HL-60/S4 (cell line): ENCODE results near the gene HTT-AS.
"Not testable (repeated sequence)": the region's sequence is repeated elsewhere in the genome, so short reads cannot be mapped to it uniquely, and the experiment has no call there.

Experiments used
- in situ Hi-C: fragments of 300-500 bp; cut with MboI; formaldehyde crosslinking; loops from 2 replicates; pipeline ENCODE4 v1.14.3; 2022; ENCODE audit warnings: low sequenced_read_pairs

HTT-AS gene

DNA sequence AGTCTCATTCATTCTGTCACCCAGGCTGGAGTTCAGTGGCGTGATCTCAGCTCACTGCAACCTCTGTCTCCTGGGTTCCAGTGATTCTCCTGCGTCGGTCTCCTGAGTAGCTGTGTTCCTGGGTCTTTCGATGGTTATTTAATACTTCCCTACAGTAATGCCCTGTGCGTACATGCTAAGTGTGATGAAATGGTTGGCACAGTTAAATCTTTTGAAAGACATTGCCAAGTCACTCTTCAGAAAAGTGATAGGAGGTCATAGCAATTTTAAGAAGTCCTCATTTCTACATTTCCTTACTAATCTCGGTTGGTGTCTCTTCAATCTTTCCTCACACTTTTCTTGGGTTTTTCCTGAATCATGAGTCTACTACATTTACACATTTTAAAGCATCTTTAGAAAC, 14.4 kb downstream of the HTT-AS start:
- in situ Hi-C loops: no loop called here

DNA sequence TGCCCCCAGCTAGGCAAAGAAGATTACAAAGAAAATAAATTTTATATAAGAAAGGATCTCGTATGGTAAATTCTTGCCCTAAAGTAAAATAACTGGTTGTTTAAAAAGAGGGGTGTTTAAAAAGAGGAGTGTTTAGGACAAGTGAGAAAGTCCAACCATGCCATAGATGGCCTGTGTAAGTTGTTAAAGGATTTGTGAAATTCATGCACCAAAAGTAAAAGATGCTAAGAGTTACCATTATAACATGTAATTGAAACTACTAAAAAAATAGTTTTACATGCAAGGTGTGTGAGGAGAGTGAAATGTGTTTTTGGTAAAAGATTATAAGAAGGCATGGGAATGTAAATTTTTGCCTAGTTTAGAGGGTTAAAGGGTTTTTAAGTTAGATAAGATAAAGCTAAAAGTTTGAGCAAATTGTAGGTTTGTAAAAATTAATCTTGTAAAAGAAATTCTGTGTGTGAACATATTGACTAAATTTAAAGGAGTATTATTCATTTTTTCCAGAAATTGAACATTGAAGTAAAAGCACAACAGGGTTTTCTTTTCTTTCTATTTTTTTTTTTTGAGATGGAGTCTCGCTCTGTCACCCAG, 20.1 kb downstream of the HTT-AS start:
- in situ Hi-C loops: no loop called here

DNA sequence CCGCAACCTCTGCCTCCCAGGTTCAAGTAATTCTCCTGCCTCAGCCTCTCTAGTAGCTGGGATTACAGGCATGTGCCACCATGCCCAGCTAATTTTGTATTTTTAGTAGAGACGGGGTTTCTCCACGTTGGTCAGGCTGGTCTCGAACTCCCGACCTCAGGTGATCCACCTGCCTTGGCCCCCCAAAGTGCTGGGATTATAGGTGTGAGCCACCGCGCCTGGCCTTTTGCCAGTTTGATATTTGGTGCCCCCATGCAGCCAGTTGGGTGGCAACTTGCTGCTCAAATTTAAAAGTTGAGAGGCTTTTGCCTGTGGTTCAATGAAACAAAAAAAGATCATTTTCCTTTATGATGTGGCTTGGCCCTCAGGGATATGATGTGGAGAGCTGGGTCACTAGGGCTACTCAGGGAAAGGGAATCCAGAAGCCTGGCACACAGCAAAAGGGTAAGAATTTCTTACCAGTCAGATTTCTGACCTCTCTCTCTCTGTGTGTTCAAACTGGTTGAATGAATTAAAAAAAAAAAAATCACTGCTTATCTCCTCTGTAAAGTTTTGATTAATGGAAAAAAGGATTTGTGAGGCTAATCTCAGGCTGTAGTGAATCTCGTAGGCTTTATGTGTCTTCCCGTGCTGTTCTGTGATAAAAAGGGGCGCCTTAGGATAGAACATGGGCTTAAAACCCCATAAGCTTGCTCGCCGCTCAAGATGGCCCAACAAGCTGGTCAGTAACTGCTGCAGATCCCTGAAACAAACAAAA, 23.0 kb downstream of the HTT-AS start:
- in situ Hi-C loops: not testable (repeated sequence)

DNA sequence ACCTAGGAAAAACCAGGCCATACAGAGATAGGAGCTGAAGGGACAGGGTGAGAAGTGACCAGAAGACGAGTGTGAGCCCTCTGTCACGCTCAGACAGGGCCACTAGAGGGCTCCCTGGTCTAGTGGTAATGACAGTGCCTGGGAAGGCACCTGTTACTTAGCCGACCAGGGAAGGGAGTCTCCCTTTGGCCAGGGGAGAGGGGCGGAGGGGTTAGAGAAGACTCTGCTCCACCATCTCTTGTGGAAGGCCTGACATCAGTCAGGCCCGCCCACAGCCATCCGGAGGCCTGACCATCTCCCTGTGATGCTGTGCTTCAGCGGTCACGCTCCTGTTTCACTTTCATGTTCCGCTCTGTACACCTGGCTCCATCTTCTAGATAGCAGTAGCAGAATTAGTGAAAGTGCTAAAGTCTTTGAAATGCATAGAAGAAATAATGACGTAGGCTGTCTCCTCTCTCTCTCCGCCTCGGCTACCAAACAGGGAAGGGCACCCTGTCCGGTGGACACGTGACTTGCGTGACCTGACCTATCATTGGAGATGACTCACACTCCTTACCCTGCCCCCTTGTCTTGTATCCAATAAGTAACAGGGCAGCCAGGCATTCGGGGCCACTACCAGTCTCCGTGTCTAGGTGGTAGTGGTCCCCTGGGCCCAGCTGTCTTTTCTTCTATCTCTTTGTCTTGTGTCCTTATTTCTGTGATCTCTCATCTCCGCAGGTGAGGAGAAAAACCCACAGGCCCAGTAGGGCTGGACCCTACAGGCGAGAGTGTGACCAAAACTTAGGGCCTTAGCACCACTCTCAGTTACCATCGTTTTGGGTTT, 26.7 kb downstream of the HTT-AS start:
- in situ Hi-C loops: no loop called here

DNA sequence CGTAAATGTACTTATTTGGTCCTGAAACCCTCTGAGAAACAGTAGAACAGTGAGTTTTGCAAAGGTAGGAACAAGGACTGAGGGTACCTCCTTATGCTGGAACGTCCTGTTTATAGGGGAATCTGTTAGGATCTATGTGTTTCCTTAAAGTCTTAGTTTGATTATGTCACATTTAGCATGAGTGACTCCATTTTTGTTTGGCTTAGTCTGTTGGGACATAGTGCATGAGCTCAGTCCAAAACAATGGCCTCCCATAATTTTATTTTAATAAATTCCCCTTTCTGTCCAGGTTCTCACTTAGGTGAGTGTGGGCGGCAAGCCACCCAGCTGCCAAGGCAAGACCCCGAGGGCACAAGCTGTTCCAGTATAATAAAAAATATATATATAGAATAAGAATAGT, 27.7 kb downstream of the HTT-AS start:
- in situ Hi-C loops: no loop called here

DNA sequence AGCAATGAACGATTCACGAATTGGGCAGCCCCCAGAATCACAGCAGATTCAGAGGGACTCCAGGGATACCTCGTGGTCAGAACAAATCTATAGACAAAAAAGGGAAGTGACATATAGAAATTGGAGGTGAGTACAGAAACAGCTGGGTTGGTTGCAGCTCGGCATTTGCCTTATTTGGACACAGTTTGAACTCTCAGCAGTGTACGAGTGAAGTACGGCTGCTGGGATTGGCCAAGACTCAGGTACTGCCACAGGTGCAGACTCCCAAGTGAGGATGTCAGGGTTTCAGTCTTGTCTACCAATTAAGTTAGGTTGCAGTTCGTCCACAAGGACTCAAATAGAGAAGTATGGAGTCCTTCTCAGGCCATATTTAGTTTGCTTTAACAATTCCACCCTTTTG, 28.2 kb downstream of the HTT-AS start:
- in situ Hi-C loops: no loop called here

DNA sequence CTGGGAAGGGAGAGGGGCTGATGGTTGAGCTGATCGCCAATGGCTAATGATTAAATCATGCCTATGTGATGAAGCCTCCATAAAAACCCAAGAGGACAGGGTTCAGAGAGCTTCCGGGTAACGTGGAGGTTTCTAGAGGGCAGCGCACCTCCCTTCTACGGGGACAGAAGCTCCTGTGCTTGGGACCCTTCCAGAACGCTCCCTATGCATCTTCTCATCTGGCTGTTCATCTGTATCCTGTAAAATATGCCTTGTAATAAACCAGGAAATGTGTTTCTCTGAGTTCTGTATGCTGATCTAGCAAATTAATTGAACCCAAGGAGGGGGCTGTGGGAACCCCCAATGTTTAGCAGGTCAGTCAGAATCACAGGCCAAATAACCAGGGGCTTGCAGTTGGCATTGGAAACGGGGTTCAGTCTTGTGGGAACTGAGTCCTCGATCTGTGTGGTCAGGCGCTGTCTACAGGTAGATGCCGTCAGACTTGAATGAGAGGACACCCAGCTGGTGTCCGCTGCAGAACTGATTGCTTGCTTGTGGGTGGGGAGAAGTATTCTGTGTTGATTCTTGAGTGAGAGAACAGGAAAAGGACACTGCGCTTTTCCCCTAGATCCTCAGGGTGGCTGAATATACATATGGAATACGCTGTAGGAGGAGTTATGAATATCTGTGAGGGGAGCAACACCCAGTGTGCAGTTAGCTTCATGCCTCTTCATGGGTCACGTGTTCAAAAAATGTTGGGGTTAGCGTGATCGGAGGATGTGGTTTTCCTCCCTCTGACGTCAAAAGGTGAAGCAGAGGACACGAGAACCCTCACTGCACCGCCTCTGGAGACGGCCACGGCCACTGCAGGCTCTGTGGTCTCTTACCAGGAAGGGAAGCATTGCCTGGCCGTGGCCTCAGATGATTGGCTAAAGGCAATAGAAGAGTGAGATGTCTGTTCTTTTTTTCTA, 29.2 kb downstream of the HTT-AS start:
- in situ Hi-C loops: no loop called here

DNA sequence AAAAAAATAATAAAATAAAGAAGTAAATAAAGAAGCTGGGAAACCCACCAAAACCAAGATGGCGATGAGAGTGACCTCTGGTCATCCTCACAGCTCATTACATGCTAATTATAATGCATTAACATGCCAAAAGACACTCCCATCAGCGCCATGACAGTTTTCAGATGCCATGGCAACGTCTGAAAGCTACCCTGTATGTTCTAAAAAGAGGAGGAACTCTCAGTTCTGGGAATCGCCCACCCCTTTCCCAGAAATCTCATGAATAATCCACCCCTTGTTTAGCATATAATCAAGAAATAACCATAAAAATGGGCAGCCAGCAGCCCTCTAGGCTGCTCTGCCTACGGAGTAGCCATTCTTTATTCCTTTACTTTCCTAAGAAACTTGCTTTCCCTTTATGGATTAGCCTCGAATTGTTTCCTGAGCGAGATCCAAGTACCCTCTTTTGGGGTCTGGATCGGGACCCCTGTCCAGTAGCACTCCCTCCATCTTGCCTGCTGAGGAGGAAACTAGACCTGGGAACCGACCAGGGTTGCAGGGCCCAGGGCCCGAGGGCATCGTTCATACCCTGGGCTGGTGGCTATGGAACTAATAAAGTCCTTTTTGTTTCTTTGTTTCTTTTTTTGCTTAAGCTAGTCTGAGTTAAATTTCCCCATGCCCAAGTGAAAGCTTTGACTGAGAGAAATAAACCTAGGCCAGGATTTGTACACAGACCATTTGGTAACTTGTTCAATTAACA, 30.9 kb downstream of the HTT-AS start:
- in situ Hi-C loops: no loop called here

DNA sequence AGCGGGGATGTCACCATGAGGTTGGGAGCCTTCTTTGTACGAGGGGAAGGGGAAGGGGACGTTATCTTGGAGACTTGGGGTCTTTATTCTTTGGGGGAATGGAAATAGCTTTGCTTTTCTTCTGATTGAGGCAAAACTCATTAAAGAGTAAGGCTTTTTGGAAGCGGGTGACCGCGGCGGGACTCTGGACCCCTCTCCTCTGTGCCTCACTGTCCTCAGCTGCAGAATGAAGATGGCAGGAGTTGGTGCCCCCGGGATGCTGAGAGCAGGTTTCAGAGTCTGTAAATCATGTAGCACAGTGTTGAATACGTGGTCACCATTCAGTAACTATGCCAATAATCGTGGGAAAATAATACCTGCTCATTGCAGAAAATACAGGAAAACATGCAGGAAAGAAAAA, 32.1 kb downstream of the HTT-AS start:
- in situ Hi-C loops: no loop called here

DNA sequence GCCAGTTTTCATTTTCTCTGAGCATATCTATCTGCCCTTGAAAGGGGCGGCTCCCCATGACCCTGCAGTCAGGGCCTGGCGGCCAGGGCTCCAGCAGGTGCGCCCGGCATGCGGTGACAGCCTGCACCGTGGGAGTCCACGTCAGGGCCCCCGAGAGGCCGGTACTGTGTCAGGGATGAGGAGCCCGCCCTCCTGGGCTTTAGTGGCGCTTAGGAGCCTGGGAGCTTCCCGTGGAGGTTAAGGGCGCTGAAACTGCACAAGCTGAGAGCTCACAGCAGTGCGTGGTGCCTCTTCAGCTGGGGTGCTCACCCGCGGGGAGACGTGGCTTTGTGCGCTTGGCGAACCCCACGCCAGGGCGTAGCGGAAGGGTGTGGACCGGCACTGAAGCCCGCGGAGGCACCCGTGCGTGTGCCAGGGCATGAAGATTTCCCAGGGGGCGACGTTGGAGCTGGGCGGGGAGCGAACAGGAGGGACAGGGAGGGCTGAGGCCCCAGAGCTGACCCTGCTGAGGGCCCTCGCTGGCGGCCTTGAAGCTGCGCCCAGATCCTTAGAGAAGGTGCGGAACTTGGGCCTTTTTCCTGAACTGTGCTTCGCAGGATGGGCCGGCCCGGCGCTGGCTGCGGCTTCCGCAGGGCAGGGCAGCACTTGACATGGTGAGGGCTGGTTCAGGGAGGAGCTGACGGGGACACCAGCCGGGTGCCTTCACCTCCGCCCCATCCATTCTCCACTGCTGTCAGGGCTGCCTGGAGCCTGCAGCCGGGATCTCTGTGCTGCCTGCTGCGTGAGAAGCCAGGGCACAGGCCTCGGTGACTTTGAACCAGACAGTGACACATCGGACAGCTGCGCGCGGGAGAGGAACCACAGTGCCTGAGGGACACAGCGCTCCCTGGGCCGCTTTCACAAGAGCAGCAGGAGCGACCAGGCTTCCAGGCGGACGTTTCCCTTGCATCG, 32.9 kb downstream of the HTT-AS start:
- in situ Hi-C loops: no loop called here

DNA sequence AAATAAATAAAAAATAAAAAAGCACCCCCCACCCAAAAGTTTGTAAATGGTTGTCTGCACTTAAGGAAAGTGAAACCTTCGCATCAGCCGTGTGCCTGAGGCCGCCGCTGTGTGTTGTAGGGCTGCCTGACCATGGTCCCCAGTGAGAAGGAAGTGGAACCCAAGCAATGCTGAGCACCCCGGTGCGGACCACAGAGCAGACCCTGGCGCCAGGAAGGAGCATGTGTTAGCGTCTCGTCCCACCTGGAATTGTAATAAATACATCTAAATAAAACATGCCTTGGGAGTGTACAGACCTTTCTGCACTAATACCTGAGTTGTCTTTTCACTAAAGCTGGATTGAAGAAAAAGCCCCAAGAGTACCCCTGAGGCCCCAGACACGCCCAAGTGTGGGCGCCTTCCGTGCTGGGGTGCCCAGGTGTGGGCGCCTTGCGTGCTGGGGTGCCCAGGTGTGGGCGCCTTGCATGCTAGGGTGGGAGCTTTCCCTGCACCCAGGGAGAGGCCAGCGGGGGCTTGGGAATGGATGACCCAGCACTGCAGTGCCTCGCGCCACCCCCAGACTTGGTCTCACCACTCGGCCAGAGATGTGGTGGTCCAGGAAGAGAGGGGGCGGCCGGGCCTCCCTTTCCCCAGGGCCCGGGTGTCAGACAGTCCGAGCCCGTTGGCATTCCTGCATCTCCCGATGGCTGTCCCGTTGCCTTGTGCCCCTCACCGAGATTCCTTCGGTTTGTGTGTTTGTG, 33.7 kb downstream of the HTT-AS start:
- in situ Hi-C loops: no loop called here

DNA sequence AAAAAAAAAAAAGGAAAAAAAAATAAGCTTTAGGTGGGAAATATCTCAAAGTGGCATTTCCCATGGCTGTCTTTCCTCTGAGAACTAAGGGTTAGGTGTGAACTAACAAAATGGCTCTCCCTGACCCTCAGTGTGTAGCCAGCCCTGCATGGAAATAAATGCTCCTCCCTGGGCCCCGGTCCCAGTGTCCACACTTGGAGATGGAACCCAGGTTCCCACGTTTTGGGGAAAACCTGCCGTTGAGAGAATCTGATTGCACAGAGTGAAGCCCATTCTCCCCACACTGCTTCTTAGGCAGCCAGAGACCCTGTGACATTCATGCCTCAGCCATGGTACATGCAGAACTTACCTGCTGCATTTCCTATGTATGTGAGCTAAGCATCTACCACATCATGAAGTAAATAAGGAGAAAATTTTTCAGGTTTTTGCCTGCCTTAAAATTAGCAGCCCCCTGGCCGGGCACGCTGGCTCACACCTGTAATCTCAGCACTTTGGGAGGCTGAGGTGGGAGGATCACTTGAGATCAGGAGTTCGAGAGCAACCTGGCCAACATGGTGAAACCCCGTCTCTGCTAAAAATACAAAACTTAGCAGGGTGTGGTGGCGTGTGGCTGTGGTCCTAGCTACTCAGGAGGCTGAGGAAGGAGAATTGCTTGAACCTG, 34.5 kb downstream of the HTT-AS start:
- in situ Hi-C loops: no loop called here

DNA sequence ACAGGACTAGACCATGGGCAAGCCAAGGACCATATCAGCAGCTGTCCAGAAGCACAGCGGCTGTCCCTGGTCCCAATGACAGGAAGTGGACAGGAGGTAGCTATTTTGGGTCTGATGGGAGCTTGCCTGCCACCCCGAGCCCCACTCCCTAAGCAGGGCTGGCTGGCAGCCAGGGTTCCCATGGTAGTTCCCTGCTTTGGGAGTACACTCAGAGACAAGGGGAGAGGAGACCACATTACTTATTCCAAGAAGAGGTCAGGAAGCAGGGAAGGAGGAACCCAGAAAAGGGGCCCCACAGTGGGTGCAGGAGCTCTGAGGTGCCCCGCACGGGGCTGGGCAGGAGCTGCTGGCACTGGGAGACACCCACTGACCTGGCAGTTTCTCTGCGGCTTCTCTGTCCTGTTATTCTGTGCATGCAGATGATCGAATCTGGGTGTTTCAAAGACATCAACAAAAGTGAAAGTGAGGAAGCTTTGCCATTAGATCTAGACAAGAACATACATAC, 36.3 kb downstream of the HTT-AS start:
- in situ Hi-C loops: no loop called here

DNA sequence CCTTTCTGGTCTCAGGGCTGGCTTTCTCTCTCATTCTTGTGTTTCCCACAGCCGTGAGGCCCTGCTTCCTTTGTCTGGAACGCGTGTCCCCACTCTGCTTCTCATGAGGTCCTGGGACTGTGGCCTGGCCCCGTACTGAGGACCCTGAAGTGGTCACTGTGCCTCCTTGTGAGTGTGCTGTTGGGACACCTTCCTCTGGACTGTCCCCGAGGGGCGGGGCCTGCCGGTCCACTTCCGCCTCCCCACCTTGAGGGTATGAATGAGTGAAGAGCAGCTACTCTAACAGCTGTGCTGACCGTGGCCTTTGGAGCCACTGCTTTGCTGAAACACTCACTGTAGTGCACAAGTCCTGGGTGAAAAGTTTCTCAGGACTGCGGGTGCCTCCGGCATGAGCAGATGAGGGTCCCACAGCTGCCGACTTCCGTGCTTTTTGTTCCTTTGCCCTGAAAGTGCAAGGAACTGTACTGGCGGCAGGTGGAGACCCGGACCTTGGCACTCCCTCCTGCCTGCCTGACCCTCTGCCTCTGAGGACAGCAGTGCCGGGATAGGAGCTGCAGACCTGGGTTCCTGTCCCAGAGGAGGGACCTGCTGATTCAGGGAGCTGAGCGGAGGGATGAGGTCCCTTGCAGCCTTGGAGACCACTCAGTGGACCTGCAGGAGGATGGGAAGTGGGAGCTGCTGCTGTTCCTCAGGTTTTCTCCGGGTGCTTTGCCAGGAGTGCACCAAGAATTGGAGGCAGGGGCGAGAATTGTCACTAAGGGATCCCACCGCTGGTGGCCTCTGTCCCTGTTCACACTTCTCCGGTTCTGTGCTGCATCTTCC, 38.0 kb downstream of the HTT-AS start:
- in situ Hi-C loops: no loop called here

DNA sequence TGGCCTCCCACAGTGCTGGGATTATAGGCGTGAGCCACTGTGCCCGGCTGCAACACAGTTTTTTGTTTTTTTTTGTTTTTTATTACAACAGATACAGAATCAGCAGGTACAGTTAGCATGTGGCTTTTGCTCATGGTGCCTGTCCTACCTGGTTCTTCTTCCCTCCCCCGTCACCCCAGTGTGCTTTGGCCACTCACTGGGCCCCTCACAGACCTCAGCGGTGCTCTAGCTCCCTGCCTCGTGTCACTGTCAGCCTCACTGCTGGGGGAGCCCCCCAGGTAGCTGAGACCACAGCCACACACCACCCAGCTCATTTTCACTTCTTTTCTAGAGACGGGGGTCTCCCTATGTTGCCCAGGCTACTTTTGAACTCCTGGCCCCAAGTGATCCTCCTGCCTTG, 38.7 kb downstream of the HTT-AS start:
- in situ Hi-C loops: no loop called here

DNA sequence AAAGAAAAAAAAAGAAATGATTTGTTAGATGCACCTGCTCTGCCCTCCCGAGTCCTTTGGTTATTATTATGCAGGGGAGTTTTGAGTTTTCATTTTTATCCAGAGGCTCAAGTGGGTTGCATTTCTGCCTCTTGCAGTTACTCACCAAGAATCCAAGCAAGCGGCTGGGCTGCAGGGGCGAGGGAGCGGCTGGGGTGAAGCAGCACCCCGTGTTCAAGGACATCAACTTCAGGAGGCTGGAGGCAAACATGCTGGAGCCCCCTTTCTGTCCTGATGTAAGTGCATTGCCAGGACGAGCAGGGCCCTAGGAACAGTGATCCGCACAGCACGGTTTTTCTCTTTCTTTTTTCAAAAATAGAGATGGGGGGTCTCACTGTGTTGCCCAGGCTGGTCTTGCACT, 39.1 kb downstream of the HTT-AS start:
- in situ Hi-C loops: no loop called here

DNA sequence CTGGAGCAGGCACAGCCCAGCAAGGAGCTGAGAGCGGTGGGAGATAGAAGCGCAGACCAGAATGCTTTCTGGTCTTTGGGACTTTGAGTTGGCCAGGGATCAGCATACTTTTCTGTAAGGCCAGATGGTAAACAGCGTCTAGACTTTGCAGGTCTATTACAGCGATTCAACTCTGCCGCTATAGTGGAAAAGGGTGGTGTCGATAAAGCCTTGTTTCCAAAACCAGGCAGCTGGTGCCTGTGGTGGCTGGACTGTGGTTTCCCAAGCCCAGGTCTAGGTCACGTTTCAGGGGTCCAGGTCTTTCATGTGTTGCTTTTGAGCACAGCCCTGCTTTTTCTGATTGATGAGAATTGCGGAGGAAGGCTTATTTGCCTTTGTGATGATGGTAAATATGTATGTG, 40.1 kb downstream of the HTT-AS start:
- in situ Hi-C loops: no loop called here
